ENCODE measurements around the gene KRT222.

Gene KRT222

DNA sequence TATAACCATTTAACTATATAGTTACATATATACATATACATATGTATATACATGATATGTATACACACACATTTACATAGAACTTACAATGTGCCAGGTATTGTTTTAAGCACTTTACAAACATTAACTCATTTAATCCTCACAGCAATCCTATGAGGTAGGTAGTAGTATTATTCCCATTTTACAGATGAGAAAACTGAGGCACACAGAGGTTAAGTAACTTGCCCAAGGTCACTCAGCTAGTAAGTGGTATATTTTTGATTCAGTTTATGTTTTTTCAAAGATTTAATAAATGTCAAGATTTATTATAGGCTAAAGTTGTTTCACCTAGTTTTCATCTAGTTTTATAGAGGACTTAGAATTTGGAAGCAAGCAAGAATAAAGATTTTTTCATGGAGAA lies 6.6 kb downstream of the KRT222 start:
- Histone ChIP-seq H3K27me3 (ENCODE audit: control insufficient read depth, insufficient read depth, low read length) (no peaks in the 10 kb centered on the region; the same call in 1 of the 2 replicates), H3K4me3 (ENCODE audit: low read depth, low read length) (no peak overlapping the region)

DNA sequence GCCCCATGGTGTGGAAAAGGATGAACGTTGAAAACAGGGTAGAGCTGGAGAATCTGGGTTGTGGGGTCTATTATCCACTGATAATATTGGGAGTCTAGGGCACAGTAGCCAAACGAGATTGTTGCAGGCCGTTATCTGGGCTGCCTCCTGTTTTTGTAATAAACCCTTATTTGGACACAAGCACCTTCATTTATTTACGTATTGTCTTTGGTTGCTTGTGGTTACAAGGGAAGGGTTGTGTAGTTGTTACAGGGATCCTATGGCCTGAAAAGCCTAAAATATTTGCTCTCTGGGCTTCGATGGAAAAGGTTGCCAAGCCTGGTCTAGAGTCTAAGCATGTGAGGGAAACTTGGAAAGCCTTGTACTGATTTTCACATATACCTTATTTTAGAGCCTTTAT lies 13.0 kb downstream of the KRT222 start:
- Histone ChIP-seq H3K27me3 (ENCODE audit: control insufficient read depth, insufficient read depth, low read length) (no peaks in the 10 kb centered on the region), H3K9me3 (ENCODE audit: control insufficient read depth, insufficient read depth, low read length) (no peaks in the 10 kb centered on the region), H3K4me1 (ENCODE audit: control insufficient read depth, insufficient read depth, low read length) (peaks cover 5% of the 10 kb centered on the region; the same call in 1 of the 2 replicates), H3K9ac (ENCODE audit: low read depth, low read length) (no peak overlapping the region), H3K27ac (ENCODE audit: low read depth, low read length) (no peak overlapping the region), H3K36me3 (ENCODE audit: control insufficient read depth, insufficient read depth, low read length) (no peaks in the 10 kb centered on the region), H3K4me3 (ENCODE audit: low read depth, low read length) (no peak overlapping the region)

More for the DNA sequence above, 6.6 kb downstream of the KRT222 start:
- H3K27ac ChIP-seq (ENCODE audit: low read depth, low read length) = no peak overlapping the region
- H3K9ac ChIP-seq (ENCODE audit: low read depth, low read length) = no peak overlapping the region
- no peaks in the 10 kb centered on the region for H3K9me3 ChIP-seq (ENCODE audit: control insufficient read depth, insufficient read depth, low read length)
- H3K4me1 ChIP-seq (ENCODE audit: control insufficient read depth, insufficient read depth, low read length) = no peaks in the 10 kb centered on the region
- H3K36me3 ChIP-seq (ENCODE audit: control insufficient read depth, insufficient read depth, low read length) = no peaks in the 10 kb centered on the region

DNA sequence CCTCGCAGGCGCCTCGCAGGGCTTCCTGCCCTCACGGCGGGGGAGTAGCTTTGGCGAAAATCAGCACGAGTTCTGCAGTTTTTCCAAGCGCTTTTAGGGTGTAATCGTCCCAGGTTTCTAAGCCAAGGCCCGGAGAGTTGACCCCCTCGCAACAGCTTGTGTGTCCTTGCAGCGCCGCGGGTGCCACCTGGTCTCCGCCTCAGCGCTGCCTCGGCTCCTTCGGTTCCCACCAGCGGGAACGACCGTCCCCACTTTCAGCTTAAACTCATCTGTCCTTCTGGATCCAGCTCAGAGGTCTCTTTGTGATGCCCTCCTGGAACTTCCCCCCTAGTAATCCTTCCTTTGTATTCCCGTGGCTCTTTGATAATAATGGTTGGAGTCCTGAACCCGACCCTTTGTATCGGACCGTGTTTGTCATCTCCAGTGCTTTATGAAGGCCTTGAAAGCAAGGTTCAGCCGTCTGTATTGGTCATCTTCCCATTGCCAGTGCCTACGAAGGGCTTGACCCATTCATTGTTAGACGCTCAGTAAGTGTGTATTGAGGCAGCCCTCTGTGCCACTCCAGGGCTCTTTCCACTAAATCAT lies 16.5 kb downstream of the KRT222 start:
- Histone ChIP-seq H3K4me1 (ENCODE audit: control insufficient read depth, insufficient read depth, low read length) (peaks cover 12% of the 10 kb centered on the region), H3K4me3 (ENCODE audit: low read depth, low read length) (peak overlapping the region; percentile 99), H3K9ac (ENCODE audit: low read depth, low read length) (peak overlapping the region; percentile 98), H3K27me3 (ENCODE audit: control insufficient read depth, insufficient read depth, low read length) (no peaks in the 10 kb centered on the region), H3K27ac (ENCODE audit: low read depth, low read length) (peak overlapping the region; percentile 93), H3K9me3 (ENCODE audit: control insufficient read depth, insufficient read depth, low read length) (no peaks in the 10 kb centered on the region), H3K36me3 (ENCODE audit: control insufficient read depth, insufficient read depth, low read length) (peaks cover 26% of the 10 kb centered on the region)

DNA sequence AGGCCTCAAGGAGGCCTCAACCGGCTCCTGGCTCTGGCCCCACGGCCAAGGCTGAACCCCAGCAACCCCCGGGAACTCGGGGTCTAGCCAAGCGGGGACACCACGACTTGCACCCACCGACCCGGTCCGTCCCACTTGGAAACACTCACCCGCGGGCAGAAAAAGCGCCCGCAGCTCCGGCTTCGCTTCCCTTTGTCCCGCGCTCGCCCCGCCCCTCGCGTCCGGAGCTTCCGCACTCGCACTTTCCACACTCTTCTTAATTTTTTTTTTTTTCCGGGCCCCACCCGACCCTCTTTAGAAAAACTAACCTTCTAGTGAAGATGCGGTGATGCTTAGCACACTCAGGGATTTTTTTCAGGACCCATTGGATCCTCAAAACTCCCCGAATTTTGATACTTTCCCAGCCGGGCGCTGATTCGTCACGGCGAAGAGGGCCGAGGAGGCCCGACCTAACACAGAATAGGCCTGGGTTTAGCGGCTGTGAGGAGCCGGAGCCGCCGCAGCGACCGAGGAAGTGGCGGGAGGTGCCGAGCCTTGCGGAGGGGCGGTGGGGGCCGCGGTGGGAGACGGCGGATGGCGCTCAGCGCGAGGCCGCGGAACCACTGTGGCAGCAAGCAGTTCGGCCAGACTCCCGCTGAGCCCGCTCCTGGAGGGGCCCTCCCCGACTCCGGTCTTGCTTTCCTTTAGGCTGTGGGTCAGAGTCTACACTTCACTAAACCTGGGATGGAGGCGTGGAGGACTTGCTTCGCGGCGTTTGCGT lies 17.2 kb downstream of the KRT222 start, which contains the start of gene SMARCE1:
SMARCE1 (minus strand) TSS at position 195 of the 760 bp plus-strand sequence. CDS start 2,016 bp downstream, outside the sequence.
- Histone ChIP-seq H3K9me3 (ENCODE audit: control insufficient read depth, insufficient read depth, low read length) (no peaks in the 10 kb centered on the region), H3K27me3 (ENCODE audit: control insufficient read depth, insufficient read depth, low read length) (no peaks in the 10 kb centered on the region), H3K27ac (ENCODE audit: low read depth, low read length) (peak within 1 kb of the TSS; percentile 93), H3K36me3 (ENCODE audit: control insufficient read depth, insufficient read depth, low read length) (peaks cover 32% of the 10 kb centered on the region), H3K4me1 (ENCODE audit: control insufficient read depth, insufficient read depth, low read length) (peaks cover 12% of the 10 kb centered on the region), H3K9ac (ENCODE audit: low read depth, low read length) (peak within 1 kb of the TSS; percentile 98), H3K4me3 (ENCODE audit: low read depth, low read length) (peak within 1 kb of the TSS; percentile 99)

DNA sequence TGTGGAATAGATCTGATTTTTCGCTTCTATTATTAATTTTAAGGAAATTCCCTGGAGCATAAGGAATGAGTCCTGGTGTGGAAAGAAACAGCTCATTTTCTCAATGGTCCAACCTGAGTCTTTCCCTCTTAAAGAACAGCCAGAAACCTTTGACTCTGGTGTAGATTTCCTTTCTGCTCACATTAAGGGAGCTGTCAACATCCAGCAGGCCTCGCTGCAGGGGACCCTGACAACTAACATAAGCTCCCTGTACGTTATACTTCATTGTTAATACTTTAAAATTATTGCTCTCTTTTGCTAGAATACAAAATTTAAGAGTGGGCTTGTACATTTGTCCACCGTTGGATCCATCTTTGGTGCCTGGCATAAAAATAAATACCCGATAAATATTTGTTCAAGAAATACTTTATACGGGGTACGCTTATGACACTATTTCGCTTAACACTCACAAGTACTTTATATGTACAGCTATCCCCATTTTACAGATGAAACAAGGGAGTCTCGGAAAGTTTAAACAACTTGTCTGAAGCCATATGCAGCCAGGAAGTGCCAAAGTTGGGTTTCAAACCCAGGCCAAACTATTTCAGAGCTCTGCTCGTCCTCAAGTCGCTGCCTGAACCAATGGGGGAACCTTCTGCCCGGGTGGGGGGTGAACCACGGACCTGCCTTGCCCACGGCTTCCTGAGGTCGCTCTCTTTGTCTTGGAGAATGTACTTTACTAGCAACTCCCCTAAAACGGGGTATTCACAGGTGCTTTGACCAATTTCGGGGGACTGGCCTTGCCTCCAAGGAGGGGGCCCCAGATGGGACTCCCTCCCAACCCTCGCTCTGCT lies 18.0 kb downstream of the KRT222 start:
- no peaks in the 10 kb centered on the region for H3K27me3 ChIP-seq (ENCODE audit: control insufficient read depth, insufficient read depth, low read length)
- H3K27ac ChIP-seq (ENCODE audit: low read depth, low read length) = peak overlapping the region; percentile 93
- no peaks in the 10 kb centered on the region for H3K9me3 ChIP-seq (ENCODE audit: control insufficient read depth, insufficient read depth, low read length)
- peak overlapping the region; percentile 99 for H3K4me3 ChIP-seq (ENCODE audit: low read depth, low read length)
- H3K36me3 ChIP-seq (ENCODE audit: control insufficient read depth, insufficient read depth, low read length) = peaks cover 40% of the 10 kb centered on the region
- peaks cover 12% of the 10 kb centered on the region for H3K4me1 ChIP-seq (ENCODE audit: control insufficient read depth, insufficient read depth, low read length)
- peak overlapping the region; percentile 98 for H3K9ac ChIP-seq (ENCODE audit: low read depth, low read length)

DNA sequence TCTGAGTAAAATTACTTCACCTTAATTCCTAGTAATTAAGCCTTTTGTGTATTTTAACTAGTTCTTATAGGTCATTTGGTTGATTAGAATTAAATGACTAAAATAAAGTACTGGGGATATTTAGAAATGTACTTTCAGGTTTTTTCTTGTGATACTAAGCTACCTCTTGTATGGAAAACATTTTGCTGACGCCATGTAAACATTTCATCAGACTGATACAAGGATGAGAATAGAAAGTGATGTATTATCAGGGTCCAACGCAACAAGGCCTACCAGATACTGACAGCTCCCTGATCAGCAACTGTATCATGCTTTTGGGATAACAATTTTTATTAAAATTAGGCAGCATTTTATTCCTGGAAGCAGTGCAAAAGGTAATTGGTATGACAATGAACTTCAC lies 19.0 kb downstream of the KRT222 start:
- no peaks in the 10 kb centered on the region for H3K9me3 ChIP-seq (ENCODE audit: control insufficient read depth, insufficient read depth, low read length)
- H3K36me3 ChIP-seq (ENCODE audit: control insufficient read depth, insufficient read depth, low read length) = peaks cover 51% of the 10 kb centered on the region
- H3K9ac ChIP-seq (ENCODE audit: low read depth, low read length) = no peak overlapping the region
- H3K27me3 ChIP-seq (ENCODE audit: control insufficient read depth, insufficient read depth, low read length) = no peaks in the 10 kb centered on the region
- peaks cover 12% of the 10 kb centered on the region for H3K4me1 ChIP-seq (ENCODE audit: control insufficient read depth, insufficient read depth, low read length)
- H3K4me3 ChIP-seq (ENCODE audit: low read depth, low read length) = no peak overlapping the region
- H3K27ac ChIP-seq (ENCODE audit: low read depth, low read length) = no peak overlapping the region

DNA sequence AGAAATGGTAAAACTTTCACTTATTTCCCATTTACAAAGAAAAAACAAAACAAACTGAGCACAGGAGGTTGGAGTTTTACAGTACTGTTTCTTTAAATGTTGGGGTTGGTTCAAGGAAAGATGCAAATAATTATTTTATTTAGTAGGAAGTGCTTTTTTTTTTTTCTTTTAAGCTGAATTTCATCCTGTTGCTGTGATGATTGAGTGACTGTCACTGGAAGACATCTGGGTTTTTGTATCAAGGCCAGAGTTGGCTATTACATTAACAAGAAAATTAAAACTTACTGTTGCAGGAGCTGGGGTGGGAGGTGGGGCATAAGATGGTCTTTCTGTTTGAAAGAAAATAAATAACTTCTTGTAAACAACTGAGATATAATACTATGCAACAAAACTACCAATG lies 19.7 kb downstream of the KRT222 start:
- Histone ChIP-seq H3K4me3 (ENCODE audit: low read depth, low read length) (no peak overlapping the region), H3K27me3 (ENCODE audit: control insufficient read depth, insufficient read depth, low read length) (no peaks in the 10 kb centered on the region), H3K9ac (ENCODE audit: low read depth, low read length) (no peak overlapping the region), H3K27ac (ENCODE audit: low read depth, low read length) (no peak overlapping the region), H3K4me1 (ENCODE audit: control insufficient read depth, insufficient read depth, low read length) (peaks cover 12% of the 10 kb centered on the region), H3K9me3 (ENCODE audit: control insufficient read depth, insufficient read depth, low read length) (no peaks in the 10 kb centered on the region), H3K36me3 (ENCODE audit: control insufficient read depth, insufficient read depth, low read length) (peaks cover 58% of the 10 kb centered on the region)

DNA sequence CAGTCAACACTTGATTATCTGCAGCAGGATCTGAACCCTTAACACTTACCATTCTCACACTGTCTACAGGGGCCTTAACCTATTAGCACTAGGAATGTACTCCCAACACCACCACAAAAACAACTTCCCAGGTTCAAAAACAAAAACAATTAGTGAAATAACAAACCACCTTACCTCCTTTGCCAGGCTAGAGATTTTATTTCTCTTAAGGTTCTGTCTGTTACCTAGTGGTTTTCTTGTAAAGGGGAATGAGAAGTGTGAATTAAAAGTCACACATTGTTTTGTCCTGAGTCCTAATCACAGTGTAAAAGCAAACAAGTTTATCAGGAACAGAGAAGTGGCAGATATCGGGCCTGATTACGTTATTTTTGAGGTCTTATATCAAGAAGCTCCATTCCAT lies 27.0 kb downstream of the KRT222 start:
- H3K4me3 ChIP-seq (ENCODE audit: low read depth, low read length) = no peak overlapping the region
- no peak overlapping the region for H3K9ac ChIP-seq (ENCODE audit: low read depth, low read length)
- peaks cover 89% of the 10 kb centered on the region for H3K36me3 ChIP-seq (ENCODE audit: control insufficient read depth, insufficient read depth, low read length)
- H3K27ac ChIP-seq (ENCODE audit: low read depth, low read length) = no peak overlapping the region
- no peaks in the 10 kb centered on the region for H3K9me3 ChIP-seq (ENCODE audit: control insufficient read depth, insufficient read depth, low read length)
- no peaks in the 10 kb centered on the region for H3K27me3 ChIP-seq (ENCODE audit: control insufficient read depth, insufficient read depth, low read length)
- no peaks in the 10 kb centered on the region for H3K4me1 ChIP-seq (ENCODE audit: control insufficient read depth, insufficient read depth, low read length)

DNA sequence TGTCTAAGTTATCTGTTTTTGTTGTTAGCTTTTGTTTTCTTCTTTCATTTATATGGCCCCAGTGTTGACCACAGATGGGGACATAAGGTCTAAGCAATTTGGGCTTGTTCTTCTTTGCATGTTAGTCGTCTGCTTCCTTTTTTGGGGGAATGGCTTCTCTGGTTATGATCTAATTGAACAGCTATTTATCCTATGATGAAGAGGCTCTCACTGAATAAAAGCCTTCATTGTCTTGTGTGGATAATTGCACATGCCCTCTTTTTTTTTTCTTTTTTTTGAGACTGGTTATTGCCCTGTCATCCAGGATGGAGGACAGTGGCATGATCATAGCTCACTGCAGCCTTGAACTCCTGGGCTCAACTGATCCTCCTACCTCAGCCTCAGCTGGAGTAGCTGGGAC lies 31.1 kb downstream of the KRT222 start:
- H3K9ac ChIP-seq (ENCODE audit: low read depth, low read length) = no peak overlapping the region
- no peak overlapping the region for H3K4me3 ChIP-seq (ENCODE audit: low read depth, low read length)
- peaks cover 94% of the 10 kb centered on the region for H3K36me3 ChIP-seq (ENCODE audit: control insufficient read depth, insufficient read depth, low read length)
- no peaks in the 10 kb centered on the region for H3K9me3 ChIP-seq (ENCODE audit: control insufficient read depth, insufficient read depth, low read length)
- no peaks in the 10 kb centered on the region for H3K4me1 ChIP-seq (ENCODE audit: control insufficient read depth, insufficient read depth, low read length)
- no peak overlapping the region for H3K27ac ChIP-seq (ENCODE audit: low read depth, low read length)
- no peaks in the 10 kb centered on the region for H3K27me3 ChIP-seq (ENCODE audit: control insufficient read depth, insufficient read depth, low read length)

DNA sequence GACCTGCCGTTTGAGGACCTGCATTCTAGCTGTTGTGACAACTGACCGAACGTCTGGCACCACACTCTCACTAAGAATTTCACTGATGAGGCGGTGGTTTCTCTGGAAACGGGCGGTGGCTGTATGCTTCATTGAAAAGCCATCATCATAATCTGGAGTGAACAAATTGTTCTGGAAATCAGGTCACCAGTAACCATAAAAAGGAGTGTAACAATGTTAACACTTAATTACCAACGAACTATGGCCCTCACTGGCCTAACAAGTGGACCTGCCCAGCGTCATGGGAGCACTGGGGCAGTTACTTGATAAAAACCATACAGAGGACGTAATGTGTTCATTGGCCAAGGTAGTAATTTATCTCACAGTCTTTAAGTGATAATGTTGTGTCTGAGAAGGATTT lies 32.8 kb downstream of the KRT222 start:
- Histone ChIP-seq H3K4me1 (ENCODE audit: control insufficient read depth, insufficient read depth, low read length) (no peaks in the 10 kb centered on the region), H3K9ac (ENCODE audit: low read depth, low read length) (no peak overlapping the region), H3K9me3 (ENCODE audit: control insufficient read depth, insufficient read depth, low read length) (no peaks in the 10 kb centered on the region), H3K36me3 (ENCODE audit: control insufficient read depth, insufficient read depth, low read length) (peaks cover 99% of the 10 kb centered on the region), H3K27ac (ENCODE audit: low read depth, low read length) (no peak overlapping the region), H3K4me3 (ENCODE audit: low read depth, low read length) (no peak overlapping the region), H3K27me3 (ENCODE audit: control insufficient read depth, insufficient read depth, low read length) (no peaks in the 10 kb centered on the region)
